Inferior parietal cortex (tissue), 1 donor: ENCODE results near the gene KRTAP5-4.
"Not testable (repeated sequence)": the region's sequence is repeated elsewhere in the genome, so short reads cannot be mapped to it uniquely, and the experiment has no call there.

Source experiments
- DNase-seq: peaks from one replicate; pipeline ENCODE4 v3.0.0-alpha.2; 2016; ENCODE audit errors: extremely low spot score

KRTAP5-4 gene

DNA sequence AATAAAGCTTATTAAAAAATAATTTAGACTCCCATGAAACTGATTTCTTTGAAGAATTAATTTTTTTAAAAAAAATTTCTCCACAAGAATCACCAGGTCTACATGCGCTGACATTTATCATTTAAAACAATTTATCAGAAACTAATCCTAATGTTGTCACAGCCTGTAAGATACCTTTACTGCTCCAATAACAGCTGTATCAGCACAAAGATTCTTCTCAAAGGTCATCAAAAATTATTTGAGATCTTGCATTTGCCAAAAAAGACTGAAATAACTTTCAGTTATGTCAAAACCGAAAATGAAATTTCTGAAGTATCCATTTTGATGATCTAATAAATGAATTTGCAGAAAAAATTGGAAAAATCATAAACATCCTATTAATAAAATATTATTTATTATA, 15.7 kb upstream of the KRTAP5-4 start:
- DNase-seq = no peak

DNA sequence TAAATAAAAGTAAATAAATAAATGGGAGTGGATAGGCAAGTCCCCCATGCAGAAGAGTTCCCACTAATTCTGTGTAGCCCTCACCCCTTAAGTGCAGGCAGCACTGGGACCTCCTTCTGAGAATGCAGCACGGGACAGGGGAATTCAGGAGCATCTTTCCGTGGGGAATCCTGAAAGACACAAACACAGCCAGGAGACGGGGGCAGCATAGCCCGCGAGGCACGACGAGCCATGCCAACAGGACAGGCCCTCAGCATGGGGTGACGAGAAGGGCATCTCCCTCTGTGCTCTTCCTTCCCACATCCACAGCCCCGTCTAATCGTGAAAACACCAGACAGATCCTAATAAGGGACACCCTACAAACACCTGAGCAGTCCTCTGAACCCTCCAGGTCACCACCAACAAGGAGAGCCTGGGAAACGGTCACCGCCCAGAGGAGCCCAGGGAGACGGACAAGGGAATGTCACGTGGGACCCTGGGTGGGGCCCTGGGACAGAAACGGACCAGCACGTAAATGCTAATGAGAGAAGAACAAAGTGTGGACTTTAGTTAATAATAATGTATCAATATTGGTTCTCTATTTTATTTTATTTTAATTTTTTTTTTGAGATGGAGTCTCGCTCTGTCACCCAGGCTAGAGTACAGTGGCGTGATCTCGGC, 14.5 kb upstream of the KRTAP5-4 start:
- DNase-seq = no peak

DNA sequence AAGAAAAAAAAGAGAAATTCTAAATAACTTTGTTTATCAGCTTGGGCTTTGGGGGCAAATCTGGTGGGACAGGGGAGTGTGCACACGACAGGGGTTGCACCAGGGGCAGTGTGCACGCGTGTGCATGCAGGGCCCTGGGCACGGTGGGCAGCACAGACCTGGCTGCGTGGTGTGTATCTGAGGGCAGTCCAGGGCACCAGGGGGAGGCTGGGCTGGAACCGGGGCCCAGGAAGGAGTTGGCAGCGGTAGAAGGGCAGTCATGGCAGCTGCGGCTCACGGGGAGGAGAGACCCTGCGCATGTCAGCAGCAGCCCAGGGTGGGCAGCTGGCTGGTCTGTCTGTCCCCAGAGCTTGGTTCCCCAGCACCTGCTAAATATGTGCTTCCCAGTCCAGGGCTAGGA, 11.9 kb upstream of the KRTAP5-4 start:
- DNase-seq = no peak

DNA sequence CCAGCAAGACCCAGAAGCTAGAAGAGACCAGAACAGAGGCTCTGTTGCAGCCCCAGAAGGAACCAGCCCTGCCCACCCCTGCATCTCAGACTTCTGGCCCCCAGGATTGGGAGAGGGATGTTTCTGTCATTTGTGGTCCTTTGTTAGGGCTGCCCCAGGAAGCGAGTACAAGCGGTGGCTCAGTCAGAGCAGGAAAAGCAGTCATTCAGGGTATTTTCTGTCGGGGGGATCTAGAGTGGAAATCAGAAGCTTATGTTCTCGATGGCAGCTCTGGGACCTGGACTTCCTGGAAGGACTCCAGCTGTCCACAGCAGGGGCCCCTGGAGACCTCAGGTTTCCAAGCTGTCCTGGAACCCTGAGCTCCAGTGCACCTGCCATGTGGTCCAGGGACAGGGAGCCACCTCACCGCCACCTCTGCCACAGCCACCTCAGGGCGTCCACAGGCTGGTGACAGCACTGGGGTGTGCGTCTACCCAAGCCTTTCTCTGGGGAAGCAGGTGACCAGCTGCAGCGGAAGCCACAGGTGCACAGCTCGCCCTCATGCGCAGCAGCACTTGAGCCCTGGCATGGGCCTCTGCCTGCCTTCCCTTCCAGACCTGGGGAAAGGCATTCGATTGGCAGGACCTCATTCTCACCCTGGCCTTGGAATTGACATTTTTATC, 10.2 kb upstream of the KRTAP5-4 start:
- DNase-seq = no peak

DNA sequence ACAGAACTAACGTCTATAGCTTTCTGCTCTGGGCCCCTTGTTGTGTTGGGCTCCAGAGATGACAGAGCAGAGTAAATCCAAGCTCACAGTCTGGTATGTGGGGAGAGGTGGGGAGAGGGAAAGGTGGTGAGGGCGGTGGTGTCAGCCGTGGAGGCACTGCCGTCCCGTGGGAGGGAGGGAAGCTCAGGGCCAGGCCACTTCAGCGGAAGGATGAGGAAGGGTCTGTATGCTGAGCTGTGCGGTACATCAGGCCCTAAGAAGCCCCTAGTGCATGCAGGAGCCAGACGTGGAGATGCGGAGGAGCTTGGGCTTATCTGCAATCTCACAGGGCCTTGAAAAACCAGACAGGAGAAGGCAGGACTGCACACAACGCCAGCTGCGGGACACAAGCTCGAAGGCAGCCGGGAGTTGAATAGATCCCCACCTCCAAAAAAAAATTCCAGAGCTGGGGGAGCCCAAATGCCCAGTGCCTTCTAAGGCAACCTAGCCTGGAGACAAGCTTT, 9.2 kb upstream of the KRTAP5-4 start:
- no peak for DNase-seq

DNA sequence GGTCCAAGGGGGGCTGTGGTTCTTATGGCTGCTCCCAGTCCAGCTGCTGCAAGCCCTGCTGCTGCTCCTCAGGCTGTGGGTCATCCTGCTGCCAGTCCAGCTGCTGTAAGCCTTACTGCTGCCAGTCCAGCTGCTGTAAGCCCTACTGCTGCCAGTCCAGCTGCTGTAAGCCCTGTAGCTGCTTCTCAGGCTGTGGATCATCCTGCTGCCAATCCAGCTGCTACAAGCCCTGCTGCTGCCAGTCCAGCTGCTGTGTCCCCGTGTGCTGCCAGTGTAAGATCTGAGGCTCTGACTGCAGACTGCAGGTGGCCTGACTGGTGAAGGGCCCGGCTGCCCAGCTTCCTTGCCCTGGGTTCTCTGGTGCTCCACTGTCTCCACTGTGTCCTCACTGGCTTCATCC, 8.3 kb upstream of the KRTAP5-4 start:
- no peak for DNase-seq

DNA sequence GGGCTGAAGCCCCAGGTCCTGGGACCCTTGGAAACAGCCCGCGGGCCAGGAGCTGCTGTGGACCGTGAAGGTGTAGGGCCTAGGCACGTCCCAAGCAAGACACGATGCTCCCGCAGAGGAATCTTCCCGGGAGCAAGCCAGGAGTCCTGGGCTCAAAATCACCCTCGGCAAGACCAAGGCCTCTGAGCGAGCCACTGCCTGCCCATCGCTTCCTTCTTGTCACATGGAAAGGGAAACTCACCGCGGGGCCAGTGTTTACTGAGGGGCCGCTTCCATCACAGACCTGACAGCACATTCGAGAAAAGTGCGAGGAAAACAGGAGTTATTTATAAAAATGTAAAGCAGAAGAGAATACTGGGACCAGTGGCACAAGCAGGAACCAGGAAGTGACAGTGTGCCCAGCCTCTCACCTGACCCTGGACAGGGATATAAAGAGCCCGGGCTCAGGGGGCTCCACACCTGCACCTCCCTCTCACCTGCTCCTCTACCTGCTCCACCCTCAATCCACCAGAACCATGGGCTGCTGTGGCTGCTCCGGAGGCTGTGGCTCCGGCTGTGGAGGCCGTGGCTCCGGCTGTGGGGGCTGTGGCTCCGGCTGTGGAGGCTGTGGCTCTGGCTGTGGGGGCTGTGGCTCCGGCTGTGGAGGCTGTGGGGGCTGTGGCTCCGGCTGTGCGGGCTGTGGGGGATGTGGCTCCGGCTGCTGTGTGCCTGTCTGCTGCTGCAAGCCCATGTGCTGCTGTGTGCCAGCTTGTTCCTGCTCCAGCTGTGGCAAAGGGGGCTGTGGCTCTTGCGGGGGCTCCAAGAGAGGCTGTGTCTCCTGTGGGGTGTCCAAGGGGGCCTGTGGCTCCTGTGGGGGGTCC, 7.6 kb upstream of the KRTAP5-4 start, which contains the start of gene KRTAP5-5:
KRTAP5-5 (plus strand) TSS at position 450 of the 860 bp plus-strand sequence; CDS start at position 516, 66 bp downstream.
- no peak for DNase-seq

DNA sequence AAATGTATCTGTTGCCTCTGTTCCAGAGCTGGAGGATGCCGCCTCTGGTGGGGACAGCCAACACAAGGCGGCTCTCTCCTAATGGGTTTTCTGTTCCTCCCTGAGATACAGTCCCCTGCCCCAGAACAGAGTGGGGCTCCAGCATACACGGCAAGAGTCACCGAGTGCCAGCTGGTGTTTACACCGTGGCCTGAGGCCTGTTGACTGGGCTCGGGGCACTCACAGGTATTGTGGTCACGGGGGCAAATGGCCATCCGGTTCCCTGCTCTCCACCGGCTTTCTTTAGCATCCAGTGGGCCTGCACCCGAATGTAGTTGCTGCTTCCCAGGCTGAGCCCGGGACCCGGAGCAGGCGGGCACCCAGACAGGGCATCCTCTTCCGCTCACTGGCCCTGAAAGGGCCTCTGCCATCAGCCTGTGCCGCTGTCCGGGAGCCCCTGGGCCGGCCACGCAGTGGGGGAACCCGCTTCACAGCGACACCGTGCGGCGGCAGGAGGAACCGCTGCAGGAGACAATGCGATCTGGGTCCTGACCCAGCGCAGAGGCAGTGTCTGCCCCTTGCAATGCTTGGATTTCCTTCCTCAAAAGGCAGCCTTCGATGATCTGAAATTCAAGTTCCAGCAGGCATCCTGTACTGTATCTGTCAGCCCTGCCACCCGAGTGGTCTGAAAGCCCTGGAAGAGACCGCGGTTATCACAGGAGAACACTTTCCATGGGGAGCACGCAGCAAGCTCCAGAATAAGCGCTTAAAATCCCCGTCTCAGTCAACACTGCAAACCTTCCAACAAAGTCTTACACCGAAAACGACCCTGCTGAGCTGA, 6.8 kb upstream of the KRTAP5-4 start:
- peak; percentile 53 for DNase-seq

DNA sequence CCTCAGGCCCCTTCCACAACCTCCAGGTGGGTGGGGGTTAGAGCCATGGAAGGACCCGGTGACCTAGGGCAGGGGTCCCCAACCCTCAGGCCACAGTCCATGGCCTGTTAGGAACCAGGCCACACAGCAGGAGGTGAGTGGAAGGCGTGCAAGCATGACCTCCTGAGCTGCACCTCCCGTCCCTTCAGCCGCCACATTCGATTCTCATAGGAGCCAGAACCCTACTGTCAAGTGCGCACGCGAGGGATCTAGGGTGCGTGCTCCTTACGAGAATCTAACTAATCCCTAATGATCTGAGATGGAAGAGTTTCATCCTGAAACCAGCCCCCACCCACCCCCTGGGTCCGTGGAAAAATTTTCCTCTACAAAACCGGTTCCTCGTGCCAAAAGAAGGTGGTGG, 3.6 kb upstream of the KRTAP5-4 start:
- DNase-seq = no peak

DNA sequence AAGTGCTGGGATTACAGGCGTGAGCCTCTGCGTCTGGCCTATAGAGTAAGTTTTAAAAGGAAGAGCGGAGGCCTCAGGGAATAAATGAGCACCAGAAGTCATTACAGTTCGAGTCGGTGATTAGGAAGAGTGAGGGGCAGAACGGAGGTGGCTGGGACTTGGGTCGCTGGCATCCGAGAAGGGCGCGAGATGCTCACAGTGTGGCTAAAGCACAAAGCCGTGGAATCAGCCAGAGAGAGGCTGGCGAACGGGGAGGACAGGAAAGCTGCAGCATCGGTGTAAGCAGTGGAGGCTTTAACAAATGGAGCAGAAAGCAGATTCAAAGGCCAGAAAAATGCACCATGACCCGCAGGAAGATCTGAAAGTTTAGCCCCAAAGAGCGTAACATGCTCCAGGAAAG, 2.7 kb upstream of the KRTAP5-4 start:
- DNase-seq = no peak

DNA sequence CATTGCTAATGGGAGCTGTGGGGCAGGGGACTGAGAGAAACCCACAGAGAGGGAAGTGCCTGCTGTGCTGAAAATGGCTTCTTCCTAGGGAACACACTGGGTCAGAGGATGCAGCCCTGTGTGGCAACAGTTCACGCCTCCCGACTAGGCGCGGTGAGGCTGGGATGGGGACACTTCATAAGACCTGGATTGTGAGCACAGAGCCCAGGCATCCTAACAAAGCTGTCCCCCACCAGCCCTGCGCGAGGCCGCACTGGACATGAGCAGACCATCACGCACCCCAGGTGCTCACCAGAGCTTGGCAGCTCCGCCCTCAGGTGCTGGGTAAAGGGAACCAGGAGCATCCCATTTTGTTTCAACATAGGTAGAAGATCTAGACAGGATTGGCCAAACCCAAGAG, 1.8 kb upstream of the KRTAP5-4 start:
- no peak for DNase-seq

DNA sequence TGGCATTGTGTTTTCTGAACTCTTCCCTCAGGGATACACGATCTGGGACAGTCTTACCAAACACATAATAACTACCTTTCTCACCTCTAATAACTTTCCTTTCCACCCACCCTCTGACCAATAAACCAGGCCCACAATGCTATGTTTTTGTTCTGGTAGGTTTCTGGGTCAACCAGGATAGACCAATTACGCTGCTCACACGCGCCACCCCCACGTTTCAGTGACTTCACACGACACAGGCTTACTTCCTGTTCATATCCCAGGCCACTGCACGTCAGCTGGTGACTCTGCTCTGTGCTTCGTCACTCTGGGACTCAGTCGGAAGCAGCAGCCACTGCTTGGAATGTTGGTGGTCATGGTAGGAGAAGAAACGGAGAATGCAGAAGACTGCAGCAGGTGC, 2.5 kb downstream of the KRTAP5-4 start:
- DNase-seq = no peak

DNA sequence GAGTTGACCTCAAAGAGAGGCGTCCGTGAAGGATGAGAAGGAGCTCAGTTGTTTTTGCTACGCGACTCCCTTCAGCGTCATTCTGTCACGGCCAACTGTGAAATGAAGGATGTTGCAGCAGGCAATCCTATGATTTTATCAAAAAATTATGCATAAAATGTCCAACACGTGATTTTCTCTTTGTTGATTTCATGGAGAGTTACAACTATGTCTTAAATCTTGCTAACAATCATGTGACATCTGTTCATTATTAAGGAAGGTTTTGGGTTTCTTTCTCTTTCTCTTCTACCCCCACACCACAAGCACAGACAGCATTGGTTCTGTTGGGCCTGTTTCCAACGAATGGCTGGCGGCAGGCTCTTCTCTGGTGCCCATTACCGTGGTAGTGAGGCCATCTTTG, 3.7 kb downstream of the KRTAP5-4 start:
- no peak for DNase-seq

DNA sequence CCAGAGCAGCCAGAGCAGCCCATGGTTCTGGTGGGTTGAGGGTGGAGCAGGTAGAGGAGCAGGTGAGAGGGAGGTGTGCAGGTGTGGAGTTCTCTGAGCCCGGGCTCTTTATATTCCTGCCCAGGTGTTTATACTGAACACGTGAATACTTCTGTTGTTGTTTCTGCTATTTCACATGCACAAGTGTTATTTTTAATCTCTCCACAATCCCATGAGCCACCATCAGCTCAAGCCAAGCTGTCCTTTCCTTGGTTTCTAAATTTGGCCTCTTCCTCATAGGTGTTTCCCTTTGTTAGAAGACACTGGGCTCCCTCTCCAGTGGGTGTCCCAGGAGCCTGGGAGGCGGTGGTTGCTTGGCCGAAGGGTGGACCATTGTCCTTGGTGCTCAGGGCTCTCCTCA, 13.6 kb downstream of the KRTAP5-4 start, which contains the start of gene KRTAP5-3:
KRTAP5-3 (minus strand) TSS at position 101 of the 400 bp plus-strand sequence; CDS start at position 23, 78 bp downstream.
- DNase-seq = no peak

DNA sequence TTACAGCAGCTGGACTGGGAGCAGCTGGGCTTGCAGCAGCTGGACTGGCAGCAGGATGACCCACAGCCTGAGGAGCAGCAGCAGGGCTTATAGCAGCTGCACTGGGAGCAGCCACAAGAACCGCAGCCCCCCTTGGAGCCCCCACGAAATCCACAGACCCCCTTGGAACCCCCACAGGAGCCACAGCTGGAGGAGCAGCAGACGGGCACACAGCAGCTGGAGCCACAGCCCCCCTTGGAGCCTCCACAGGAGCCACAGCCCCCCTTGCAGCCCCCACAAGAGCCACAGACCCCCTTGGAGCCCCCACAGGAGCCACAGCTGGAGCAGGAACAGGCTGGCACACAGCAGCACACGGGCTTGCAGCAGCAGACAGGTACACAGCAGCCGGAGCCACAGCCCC, 14.0 kb downstream of the KRTAP5-4 start:
- not testable (repeated sequence) for DNase-seq

DNA sequence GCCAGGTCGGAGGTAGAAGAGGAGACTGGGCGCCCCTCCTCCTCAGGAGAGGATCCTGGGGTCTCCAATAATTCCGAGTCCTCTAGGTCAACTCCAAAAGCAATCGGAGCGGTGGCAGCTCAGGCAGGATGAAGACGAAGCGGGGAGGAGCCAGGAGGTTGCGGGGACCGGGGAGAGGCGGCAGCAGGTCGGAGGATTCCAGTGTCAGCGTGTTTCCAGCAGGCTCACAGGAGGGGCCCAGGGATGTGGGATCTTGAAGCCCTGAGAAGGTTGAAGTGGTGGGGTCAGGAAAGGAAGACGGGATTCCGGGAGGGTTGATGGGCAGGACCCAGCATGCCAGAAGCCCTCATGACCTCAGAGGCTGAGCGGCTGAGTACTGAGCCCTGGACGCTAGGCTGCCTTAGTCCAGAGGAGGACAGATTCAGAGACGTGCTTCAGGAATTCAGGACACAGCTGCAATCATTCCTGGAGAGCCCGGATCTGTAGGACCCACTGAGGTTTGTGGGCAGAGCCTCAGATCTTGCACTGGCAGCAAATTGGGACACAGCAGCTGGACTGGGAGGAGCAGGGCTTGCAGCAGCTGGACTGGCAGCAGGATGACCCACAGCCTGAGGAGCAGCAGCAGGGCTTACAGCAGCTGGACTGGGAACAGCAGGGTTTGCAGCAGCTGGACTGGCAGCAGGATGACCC, 14.6 kb downstream of the KRTAP5-4 start:
- DNase-seq = not testable (repeated sequence)

DNA sequence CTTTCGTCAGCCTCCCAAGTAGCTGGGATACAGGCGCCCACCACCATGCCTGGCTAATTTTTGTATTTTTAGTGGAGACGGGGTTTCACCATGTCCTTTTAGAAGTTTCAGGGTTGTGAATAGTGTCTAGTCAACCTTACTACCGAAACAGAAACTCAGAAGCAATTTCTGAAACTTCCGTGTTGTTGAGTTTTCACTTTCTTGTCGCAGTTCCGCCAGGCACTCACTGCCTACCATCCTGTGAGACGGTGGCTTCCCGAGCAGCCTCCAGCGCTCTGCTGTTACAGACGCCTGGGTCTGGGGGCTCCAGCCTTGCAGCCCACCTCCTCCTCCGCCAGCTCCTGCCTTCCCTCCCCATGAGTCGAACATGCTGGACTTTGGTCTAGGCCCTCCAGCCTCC, 16.0 kb downstream of the KRTAP5-4 start:
- not testable (repeated sequence) for DNase-seq

DNA sequence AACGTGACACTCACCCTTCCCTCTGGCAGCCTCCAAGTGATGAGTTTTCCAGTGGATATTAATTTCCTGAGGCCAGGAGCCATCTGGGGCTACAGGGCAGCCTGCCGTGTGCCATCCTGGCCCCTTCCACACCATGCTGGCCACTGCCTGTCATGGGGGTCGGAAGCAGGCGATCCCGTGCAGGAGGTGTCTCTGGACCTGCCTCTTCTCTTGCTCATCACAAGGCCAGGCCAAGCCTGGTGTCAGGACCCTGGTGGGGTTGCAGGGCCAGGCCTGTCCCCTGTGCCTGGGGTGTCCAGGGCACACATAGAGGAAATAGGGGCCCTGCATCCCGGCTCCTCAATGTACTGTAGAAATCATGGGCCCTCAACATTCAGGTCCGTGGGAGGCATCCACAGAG, 17.2 kb downstream of the KRTAP5-4 start:
- DNase-seq = no peak

DNA sequence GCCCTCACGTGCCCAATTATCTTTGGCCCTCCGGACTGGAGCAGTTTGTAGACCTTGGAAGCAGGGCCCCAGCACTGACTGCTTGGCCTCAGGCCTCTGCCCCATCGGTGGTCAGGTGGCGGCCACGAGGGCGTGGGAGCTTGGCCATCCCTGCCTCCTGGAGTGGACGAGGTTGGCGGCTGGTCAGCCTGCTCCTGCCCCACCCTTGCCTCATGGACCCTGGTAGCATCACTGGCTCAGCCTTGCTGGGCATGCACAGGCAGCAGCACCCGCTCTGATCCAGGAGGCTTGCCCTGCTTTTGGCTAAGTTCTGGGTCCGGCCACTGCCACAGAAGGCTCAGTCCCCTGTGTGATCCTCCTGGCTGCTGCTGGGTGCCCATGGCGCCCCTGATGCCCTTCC, 17.8 kb downstream of the KRTAP5-4 start:
- no peak for DNase-seq

DNA sequence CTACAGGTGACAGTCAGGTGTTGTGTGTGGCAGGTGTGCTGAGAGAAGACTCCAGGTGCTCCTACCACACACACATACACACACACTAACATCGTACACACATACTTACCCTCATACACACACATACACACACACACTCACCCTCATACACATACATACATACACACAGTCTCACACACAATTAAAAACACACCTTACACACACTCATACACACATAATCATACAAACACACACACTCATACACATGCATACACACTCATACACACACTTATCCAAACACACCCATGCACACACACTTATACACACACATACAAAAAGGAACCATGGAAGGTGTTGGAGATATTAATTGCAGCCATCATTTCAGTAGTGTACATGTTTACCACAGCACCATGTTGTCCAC, 18.3 kb downstream of the KRTAP5-4 start:
- DNase-seq = no peak

DNA sequence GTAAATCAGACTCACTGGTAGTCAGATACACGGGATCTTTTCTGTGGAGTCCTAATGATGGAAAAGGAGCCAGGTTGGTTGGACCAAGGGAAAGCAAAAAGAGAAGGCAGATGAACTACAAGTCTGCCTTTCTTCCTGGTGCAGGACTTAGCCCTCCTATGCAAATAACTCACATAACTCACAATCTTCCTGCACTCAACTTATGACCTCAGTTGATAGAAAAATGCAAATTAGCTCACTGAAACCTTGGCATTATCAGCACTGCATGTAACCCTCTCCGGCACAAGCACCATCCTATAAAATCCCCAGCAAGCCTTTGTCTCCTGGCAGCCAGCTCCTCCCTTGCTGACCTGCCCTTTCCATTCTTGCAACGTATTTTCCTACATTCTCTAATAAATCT, 20.3 kb downstream of the KRTAP5-4 start:
- DNase-seq = not testable (repeated sequence)
